Measurements from ENCODE around the gene RAB12.
"Not testable (repeated sequence)": the region's sequence is repeated elsewhere in the genome, so short reads cannot be mapped to it uniquely, and the experiment has no call there.

RAB12 gene

DNA sequence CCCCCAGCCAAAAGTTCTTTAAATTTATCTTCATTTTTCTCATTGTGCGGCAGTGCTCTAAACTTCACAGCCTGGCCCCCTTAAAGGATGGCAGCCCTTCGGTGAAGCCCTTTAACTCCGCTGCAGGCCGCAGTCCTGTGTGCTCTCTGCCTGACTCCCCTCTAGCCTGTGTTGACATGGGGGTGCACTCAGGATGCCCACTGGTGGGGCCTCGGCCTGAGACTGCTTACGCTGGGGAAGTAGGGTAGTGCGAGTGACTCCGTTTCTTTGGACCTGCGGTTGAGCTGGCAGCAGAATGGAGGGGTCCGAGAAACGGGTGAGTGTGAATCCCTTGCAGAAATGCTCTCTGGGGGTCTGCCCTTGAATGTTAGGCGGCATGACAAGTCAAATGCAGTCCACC is 5.6 kb downstream of the RAB12 start:
- DNase-seq, result no peak

GRCh38 chr18:8615397-8616027 is 6.3 kb downstream of the RAB12 start:
- DNase-seq, result no peak

- DNase-seq, result no peak
Measured at GRCh38 chr18:8616028-8616401, 6.8 kb downstream of the RAB12 start.

GRCh38 chr18:8617907-8618306 is 8.7 kb downstream of the RAB12 start:
- no peak for DNase-seq

DNA sequence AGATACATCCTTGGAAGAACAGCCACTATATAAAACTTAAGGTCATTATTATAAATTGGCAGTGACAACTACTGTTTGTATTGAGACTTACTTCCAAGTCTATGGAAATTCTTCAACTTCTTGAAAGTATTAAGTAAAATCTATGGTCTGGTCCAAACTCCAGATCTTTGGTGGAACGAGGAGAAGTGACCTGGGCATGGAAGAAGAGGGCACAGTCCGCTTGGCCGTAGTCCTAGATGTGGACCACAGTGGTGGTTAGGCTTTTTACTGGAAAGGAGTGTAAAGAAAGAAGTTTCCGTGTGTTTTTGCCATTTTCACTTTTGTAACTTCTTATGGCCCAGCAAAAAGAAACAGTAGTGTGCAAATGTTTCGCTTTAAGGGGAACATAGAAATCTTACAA is 9.8 kb downstream of the RAB12 start:
- no peak for DNase-seq

GRCh38 chr18:8619835-8620577 is 10.8 kb downstream of the RAB12 start:
- DNase-seq, result no peak

GRCh38 chr18:8620845-8621244 is 11.6 kb downstream of the RAB12 start:
- no peak for DNase-seq

DNA sequence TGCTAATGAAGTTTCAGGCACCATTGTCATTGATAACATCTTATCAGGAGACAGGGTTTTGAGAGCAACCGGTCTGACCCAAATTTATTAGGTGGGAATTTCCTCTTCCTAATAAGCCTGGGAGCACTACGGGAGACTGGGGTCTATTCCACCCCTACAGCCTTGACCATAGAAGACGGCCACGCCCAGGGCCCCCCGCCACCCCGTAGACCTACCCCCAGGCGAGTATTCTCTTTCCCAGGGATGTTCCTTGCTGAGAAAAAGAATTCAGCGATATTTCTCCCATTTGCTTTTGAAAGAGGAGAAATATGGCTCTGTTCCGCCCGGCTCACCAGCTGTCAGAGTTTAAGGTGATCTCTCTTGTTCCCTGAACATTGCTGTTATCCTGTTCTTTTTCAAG is 13.4 kb downstream of the RAB12 start:
- DNase-seq, result not testable (repeated sequence)

DNA sequence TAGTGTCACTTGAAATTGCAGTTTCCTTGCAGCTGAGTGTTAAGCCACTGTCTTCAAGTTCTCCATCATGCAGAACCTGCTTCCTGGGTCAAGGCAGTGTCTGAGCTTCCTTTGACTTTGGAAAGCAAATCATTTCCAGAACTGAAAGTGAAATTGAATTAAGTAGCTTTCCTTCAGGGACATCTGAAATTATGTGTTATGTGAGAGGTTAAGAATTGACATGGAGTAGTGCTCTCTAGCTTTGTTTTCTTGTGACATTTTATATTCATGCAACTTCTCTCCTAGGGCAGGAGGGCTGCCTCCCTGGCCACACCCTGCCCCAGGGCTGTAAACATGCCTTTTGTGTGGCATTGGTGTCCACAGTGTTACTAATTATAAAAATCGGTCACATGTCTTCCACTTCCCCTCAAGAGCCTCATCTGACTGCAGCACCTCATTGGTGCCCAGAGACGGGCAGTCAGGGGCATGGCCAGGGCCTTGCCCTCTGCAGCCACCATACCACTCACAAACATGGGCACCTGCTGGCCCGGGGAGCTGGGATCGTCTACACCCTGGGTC is 14.4 kb downstream of the RAB12 start:
- DNase-seq, result no peak

DNA sequence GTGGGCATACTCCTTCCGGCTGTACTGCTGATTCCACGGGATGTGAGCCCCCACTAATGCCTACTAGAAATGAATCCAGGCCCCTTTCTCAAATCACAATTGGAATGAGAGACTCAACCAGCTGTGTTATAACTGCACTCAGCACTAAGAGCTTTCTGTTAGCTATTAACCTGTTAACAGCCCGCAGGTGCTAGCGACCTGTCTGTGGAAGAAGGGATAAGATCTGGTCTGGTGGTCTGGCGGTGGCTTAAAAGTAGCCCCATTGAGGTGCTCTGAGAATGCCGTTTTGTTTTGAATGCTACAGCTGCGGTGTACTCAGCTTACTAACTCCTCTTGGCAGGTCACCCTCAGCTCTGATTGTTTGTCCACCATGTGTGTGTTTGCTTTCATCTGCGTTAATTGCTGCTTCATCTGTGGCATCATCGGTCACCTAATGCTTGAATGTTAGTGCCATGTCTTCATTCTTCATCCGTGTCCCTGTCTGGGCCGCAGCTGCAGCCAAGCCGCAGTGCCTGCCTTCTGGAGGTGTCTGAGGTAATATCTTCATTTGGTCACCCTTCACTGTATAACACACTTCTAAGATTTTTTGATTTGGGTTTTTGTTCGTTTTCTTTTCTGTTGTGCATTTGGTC is 16.3 kb downstream of the RAB12 start:
- peak; percentile 52 for DNase-seq

- DNase-seq, result no peak
Measured at GRCh38 chr18:8626414-8627106, 17.3 kb downstream of the RAB12 start.

GRCh38 chr18:8627107-8627472 is 17.9 kb downstream of the RAB12 start:
- DNase-seq, result no peak

DNA sequence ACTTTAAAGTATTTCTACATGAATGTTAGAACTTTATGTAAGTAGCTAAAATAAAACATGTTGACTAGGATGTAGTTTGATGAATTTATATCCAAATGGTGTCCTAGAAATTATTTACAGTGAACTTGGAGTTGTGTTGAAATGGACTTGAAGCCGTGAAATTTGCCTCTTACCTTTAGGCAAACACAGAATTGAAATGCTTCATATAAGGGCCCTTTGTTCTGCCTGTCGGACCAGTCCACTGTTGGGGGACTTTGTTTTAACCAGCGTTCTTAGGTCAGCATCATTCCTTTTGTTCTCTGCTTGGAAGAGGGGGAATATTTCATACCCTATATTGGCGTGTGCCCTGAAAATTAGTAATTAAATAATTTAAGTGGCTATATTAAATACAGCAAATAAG is 18.3 kb downstream of the RAB12 start:
- DNase-seq, result no peak

- DNase-seq, result no peak
Measured at GRCh38 chr18:8629602-8630001, 20.4 kb downstream of the RAB12 start.

DNA sequence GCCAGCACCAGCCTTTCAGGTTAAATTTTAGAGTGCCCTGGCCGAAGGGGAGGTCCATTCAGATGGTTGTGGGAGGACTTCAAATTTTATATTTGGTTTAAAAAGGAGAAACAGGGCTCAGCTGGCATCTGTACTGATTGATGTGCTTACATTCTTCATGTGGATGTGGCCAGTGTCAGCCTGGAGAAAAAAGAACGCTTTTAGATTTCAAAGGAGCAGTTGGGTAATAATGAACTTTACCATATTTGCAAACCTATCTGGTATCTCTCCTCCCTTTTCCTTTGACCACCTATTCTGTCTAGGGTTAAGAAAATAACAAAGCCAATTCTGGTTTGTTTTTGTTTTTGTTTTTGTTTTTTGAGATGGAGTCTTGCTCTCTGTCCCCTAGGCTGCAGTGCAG is 21.3 kb downstream of the RAB12 start:
- DNase-seq, result no peak

DNA sequence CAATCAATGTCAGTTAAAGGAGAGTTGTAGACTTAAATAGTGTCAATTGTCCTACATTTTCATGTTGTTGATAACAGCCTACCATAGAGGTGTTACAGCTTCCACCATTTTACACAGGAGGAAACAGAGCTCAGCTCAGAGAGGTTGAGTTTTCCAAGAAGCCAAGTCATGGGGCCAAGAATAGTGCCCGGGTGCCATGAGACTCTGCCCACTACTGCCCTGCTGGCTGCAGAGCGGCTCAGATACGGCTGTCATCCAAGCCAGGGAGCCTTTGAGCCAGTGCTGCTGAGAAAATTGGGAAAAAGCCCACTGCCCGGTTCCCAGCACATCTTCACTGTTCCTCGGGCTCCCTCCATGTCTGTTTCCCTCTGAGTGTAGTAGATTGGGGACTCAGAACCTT is 22.0 kb downstream of the RAB12 start:
- no peak for DNase-seq

GRCh38 chr18:8632386-8632785 is 23.1 kb downstream of the RAB12 start:
- no peak for DNase-seq

DNA sequence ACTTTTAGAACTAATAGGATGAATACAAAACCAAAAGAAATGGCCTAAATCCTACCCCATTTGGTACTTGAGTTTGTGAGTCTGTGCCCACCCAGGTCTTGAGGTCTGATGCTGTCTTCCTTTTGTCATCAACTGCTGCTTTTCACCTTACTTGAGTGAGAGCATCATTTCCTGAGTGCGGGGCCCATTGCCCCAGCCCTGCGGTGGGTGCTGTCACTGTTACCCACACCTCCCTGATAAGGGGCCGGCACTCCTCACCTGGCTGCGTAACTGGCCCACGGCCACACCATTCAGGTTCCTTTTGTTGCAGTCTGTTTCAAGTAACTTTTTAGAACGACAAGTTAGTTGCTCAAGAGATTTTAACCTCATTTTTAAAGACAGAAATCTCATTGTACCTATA is 25.3 kb downstream of the RAB12 start:
- DNase-seq, result no peak

- DNase-seq, result no peak
Measured at GRCh38 chr18:8635087-8635486, 25.9 kb downstream of the RAB12 start.

DNA sequence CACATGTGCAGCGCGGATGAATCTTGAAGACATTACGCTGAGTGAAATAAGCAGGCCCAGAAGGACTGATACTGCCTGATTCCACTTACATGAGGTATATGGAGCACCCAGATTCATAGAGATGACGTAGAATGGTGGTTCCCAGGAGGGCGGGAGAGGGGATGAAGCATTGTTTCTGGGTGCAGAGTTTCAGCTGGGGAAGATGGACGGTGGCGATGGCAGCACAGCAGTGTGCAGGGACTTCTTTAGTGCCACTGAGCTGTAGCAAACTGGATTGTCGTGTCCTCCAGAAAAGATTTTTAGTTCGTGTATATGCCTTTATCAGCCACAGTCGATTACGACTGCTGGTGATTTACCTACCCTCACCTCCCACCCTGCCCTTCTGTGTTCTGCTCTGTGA is 30.5 kb downstream of the RAB12 start:
- no peak for DNase-seq

DNA sequence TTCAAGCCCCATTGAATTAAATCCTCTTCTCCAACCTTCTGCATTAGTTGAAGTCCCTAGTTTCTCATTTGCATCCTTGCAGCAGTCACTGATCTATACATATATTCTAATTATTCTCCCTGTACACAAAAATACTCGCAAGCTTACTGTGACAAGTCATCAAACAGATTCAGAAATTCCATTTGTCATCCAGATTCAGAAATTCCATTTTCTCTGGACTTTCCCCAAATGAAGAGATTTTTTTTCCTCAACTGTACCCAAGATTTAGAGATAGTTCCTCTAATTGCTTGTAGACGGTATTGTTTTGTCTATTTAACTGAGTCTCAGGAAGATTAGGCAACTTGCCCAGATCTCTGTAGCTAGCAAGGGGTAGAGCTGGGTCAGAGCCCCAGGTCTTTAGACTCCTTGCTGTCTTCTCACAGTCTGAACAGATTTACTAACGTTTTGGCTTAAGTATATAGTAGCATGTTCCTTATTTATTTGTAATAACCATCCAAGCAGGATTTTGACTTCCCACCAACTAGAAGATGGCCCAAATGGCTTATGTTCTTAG is 34.2 kb downstream of the RAB12 start:
- DNase-seq, result no peak

GRCh38 chr18:8647359-8647758 is 38.1 kb downstream of the RAB12 start:
- not testable (repeated sequence) for DNase-seq

Measured in NCI-H510A (cell line).